ENCODE data around the gene SELPLG. TPM values are rescaled to one million over a fixed set of nuclear protein-coding genes. Genes with fewer than 3 reads are reported as not detected.

SELPLG gene
- total and polyA plus RNA-seq, 8 donors: 3.0 to 61.0 (median 4.2) TPM

- intact Hi-C loops (cut with DNase I): no loop called here
- Histone ChIP-seq H3K36me3 (peaks cover 0 to 15% of the 10 kb centered on the region in 2 donors), H3K4me1 (peaks cover 22 to 46% of the 10 kb centered on the region in 2 donors), H3K27me3 (no peaks in the 10 kb centered on the region), H3K9me3 (no peaks in the 10 kb centered on the region), H3K4me3 (no peak overlapping the region), H3K27ac (no peak overlapping the region)
- no peak for DNase-seq
- no peak for TF ChIP-seq CTCF (IDR thresholded peaks at IDR 0.05)
- no peak for ATAC-seq
Observed at GRCh38 chr12:108670066-108670631, 36.5 kb upstream of the SELPLG start.

DNA sequence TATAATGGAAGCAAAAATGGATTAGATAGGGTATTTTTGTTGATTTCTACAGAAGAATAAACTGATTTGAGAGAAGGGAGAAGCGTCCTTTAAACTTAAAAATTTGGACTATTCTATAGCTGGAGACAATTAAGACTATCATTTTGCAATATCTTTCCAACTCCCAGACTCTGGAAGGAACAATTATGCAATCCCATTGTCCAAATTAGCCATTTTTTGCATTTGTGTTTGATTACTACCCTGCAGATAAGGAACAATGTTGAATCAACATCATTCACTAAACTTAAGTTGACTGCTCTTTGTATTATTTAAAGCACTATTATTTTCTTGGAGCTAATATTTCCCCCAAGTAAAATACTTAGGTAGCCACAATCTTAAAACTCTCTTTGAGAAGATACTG is 34.8 kb upstream of the SELPLG start:
- DNase-seq: peak in 1 of 4 donors; percentile 41
- no peak for ATAC-seq
- Histone ChIP-seq H3K4me3 (no peak overlapping the region), H3K27ac (peak overlapping the region in 1 of 2 donors; percentile 86), H3K36me3 (peaks cover 0 to 4% of the 10 kb centered on the region in 2 donors), H3K27me3 (no peaks in the 10 kb centered on the region), H3K9me3 (no peaks in the 10 kb centered on the region), H3K4me1 (peaks cover 28 to 63% of the 10 kb centered on the region in 2 donors)
- no peak for TF ChIP-seq CTCF (IDR thresholded peaks at IDR 0.05)
- intact Hi-C loops (cut with DNase I): loop anchor here in 1 of 2 donors (5.0 kb wide), 1 partner anchor 134 kb away; no protein-coding TSS in a partner anchor

GRCh38 chr12:108668063-108668462 is 34.4 kb upstream of the SELPLG start:
- H3K4me3 ChIP-seq: no peak overlapping the region
- H3K36me3 ChIP-seq: peaks cover 0 to 4% of the 10 kb centered on the region in 2 donors
- no peaks in the 10 kb centered on the region for H3K27me3 ChIP-seq
- H3K4me1 ChIP-seq: peaks cover 28 to 67% of the 10 kb centered on the region in 2 donors
- intact Hi-C loops (cut with DNase I): loop anchor here in 1 of 2 donors (5.0 kb wide), 1 partner anchor 134 kb away; no protein-coding TSS in a partner anchor
- DNase-seq (no peak), ATAC-seq (no peak)
- TF ChIP-seq CTCF (IDR thresholded peaks at IDR 0.05): no peak
- H3K9me3 ChIP-seq: no peaks in the 10 kb centered on the region
- H3K27ac ChIP-seq: peak overlapping the region; percentile 4 to 86

- H3K4me3 ChIP-seq: no peak overlapping the region
- no peaks in the 10 kb centered on the region for H3K36me3 ChIP-seq
- H3K27ac ChIP-seq: peak overlapping the region in 1 of 2 donors; percentile 86
- no peaks in the 10 kb centered on the region for H3K27me3 ChIP-seq
- ATAC-seq (peak; percentile 8), DNase-seq (no peak)
- peaks cover 28 to 69% of the 10 kb centered on the region in 2 donors for H3K4me1 ChIP-seq
- no peak for TF ChIP-seq CTCF (IDR thresholded peaks at IDR 0.05)
- no peaks in the 10 kb centered on the region for H3K9me3 ChIP-seq
- intact Hi-C loops (cut with DNase I): loop anchor here in 1 of 2 donors (5.0 kb wide), 1 partner anchor 135 kb away; no protein-coding TSS in a partner anchor
Observed at GRCh38 chr12:108667349-108667748, 33.7 kb upstream of the SELPLG start.

DNA sequence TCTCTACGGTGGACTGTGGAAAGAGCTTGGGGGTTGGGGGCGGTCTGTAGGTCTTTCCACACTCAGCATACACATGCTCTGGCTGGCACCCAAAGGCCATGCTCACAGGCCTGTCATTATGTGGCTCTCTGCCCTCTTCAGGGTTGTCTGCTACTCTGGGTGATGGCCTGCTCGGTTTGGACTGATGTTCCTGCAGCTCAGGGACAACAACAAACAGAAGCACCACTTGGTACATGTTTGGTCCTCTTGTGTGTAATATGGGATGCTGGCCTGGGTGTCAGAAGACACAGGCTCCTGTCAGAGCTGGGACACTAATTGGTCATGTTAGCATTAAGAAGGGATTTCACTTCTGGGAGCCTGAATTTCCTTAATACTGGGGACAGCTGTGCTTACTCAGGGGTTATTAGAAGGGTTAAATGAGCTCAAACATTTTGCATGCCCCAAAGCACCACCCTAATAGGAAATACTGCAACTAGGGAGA is 32.7 kb upstream of the SELPLG start:
- no peak for DNase-seq
- Histone ChIP-seq H3K4me3 (no peak overlapping the region), H3K36me3 (peaks cover 0 to 5% of the 10 kb centered on the region in 2 donors), H3K27ac (peak overlapping the region in 1 of 2 donors; percentile 86), H3K4me1 (peaks cover 28 to 69% of the 10 kb centered on the region in 2 donors), H3K9me3 (no peaks in the 10 kb centered on the region), H3K27me3 (no peaks in the 10 kb centered on the region)
- intact Hi-C loops (cut with DNase I): loop anchor here in 1 of 2 donors (5.0 kb wide), 1 partner anchor 136 kb away; no protein-coding TSS in a partner anchor
- ATAC-seq: no peak
- TF ChIP-seq CTCF (IDR thresholded peaks at IDR 0.05): no peak
